Stimulated activated CD8-positive, alpha-beta memory T cell treated with anti-CD3 and anti-CD28 coated beads, Interleukin-2, amount 100 ng/mL, for 48 hours (primary cell): Measurements from ENCODE around the gene INCENP.
A peak's percentile ranks its signal among the peaks of the same experiment; 100 is the strongest.
"Not testable (repeated sequence)": the region's sequence is repeated elsewhere in the genome, so short reads cannot be mapped to it uniquely, and the experiment has no call there.

Experiments
- DNase-seq, 2 donors: peaks; one replicate each; pipeline ENCODE4 v3.0.0-alpha.2; 2020; ENCODE audit warnings: low read depth in 2 of 2

Gene INCENP

DNA sequence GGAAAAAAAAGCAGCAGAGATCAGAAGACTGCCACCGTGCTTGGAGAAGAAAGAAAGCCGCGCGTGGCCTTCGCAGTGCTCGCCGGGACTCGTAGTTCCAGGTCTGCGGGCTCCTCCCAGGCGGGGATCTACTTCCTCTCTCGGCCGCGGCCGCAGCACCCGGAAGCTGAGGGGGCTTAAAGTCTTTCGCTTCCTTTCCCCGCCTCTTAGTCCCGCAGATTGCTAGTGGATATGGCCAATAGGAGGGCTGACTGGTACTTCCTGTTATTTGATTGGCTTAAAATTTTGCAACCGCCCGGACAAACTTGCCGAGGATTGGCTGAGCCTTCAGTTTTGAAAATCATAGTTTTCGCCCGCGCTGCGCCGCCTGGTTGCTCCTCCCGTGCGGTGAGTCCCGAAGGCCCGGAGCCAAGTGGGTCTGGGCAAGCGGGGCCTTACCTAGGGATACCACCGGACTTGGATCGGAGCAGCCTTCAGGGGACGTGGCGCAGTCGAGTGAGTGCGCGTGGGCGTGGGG, at the start of gene INCENP:
INCENP (plus strand) TSS at position 343 of the 517 bp plus-strand sequence. CDS start 4,151 bp downstream, outside the sequence.
- DNase-seq = peak; percentile 85 to 88

DNA sequence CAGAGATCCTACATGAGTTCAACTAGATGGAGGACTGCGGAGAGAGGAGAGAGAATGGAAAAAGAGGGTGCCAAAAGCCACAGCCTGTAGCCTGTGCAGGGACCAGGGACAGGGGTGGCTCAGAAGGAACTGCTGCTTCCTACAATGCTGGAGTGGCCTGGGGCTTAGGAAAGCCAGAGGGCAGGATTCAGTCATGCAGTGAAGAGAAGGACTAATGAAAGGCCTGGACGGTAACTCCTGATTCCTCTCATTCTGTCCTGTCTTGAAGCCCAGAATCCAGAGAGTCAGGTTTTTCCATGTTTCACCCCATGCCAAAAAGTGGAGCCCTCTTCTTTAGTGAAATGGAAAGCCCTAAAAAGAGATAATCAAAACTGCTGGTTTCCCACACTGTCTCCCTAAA, 48.4 kb upstream of the INCENP start:
- no peak for DNase-seq

DNA sequence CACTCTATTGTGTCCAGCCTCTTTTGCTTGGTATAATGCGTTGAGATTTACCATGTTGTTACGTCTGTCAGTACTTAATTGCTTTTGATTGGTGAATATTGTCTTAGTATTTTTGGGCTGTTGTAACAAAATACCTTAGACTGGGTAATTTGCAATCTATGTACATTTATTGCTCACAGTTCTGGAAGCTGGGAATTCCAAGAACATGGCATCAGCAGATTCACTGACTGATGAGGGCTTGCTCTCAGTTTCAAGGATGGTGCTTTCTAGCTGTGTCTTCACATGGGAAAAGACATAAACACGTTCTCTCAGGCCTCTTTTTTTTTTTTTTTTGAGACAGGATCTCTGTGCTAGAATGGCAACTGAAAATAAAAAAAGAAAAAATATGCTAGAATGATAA, 46.7 kb upstream of the INCENP start:
- DNase-seq = no peak

DNA sequence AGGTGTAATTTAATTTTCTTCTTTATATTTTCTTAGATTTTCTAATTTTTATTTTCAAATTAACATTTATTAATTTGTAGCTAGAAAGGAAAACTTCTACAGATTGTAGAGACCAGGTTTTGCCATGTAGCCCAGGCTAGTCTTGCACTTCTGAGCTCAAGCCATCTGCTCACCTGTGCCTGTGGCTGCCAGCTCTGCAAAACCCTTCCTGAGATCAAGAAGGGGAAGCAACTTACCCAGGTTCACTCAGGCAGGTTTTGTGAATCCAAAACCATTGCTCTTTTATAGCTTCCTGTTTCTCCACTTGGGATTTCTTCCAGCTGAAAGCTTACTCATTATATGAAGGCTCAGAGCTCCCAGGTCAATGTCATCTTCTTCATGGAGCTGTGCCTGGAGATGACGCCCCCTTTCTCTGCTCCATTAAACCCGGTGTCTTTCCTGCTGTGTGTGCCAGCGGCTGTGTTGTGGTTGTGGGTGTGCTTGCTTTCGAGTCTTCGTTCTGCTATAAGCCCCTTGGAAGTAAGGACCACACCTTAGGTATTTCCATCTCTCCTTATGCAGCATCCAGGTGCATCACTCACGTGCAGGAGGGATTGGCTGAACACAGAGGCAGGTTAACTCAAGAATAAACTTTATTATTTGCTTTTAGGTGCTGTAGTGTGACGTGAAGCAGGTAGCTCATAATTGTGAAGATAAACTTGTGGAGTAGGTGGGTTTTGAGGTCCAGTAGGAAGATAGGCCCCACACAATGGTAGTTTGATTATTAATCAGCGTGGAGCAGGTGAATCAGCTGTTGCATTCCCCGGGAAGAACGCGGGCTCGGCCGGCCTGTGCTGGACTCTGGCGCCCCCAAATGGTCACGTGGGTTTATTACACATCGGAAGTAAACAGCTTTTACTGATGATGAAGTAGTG, 42.2 kb upstream of the INCENP start:
- peak; percentile 55 to 72 for DNase-seq

DNA sequence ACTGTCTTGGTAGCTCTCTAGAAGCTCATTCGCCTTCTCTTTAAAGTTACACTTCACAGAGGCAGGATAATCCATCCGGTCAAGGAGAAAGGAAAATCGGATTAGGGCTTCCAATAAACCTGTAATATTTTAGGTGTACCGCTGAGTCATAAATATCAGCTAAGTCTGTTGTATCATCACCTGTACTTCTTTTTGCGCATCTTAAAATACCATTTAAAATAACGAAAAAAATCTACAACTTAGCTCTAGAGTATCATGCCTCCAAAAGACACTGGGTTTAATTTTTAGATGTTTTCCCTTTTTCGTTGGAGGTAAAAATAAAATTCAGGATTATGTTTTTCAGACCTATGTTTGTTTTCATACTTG, 41.5 kb upstream of the INCENP start:
- no peak for DNase-seq

DNA sequence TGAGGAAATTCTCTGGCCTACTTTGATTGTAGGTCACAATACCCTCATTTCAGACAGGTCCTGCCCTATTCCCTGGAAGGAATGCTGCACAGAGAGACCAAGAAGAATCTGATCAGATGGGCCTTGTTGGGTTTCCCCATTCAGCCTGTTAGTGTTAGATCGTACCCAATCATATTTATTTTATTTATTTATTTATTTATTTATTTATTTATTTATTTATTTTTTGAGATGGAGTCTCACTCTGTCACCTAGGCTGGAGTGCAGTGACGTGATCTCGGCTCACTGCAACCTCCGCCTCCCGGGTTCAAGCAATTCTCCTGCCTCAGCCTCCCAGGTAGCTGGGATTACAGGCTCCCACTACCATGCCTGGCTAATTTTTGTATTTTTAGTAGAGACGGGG, 39.0 kb upstream of the INCENP start:
- DNase-seq = not testable (repeated sequence)

DNA sequence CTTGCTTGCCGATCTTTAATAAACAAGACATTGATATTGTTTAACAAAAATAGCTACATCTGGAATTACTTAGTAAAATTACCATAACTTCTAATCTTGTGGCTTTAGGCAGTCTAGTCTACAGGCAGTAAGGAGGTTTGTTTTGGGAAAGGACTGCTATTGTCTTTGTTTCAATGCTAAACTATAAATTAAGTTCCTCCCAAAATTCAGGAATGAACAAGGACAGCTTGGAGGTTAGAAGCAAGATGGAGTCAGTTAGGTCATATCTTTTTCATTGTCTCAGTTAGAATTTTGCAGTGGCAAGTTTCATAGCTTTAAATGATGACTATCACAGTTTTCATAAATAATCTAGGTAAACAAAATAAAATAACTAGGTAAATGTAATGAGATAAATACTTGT, 36.1 kb upstream of the INCENP start:
- no peak for DNase-seq

DNA sequence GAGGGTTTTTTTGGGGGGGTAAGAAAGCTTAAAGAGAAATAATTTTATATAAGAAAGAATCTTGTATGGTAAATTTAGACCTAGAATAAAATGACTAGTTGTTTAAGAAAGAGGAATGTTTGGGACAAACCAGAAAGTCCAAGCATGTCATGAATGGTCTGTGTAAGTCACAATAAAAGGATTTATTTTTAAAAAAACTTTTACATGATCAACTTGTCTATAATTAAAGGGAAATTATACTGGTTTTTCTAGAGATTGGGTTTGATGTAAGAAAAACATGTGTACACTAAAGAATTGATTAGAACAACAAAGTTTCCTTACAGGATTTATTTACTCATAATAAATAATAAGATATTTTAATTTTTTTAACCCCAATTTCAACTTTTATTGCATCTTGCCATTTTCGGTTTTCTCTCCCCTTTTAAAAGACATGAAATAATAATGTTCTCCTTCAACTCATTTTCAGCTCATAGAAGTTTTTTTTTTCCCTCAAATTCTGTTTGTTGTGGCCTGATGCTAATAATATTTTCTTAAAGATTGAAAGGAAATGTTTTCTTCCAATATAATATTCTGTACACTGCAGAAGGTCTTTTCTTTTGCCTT, 35.4 kb upstream of the INCENP start:
- DNase-seq = no peak

DNA sequence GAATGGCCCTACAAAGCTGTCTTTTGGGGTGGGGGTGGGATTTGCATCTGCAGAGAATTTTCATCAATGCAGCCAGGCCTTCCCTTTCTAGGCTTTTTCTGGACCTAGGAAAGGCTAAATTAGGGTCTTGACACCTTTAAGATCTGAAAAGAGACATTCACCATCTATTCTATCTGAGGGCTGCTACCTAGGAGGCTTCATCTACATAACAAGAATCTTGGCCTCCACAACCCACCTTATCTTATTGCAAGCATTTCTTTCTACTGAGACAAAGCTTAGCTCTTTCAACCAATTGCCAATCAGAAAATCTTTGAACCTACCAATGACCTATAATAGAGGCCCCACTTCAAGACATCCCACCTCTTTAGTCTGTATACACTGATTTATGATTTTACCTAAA, 20.7 kb upstream of the INCENP start:
- DNase-seq = no peak

DNA sequence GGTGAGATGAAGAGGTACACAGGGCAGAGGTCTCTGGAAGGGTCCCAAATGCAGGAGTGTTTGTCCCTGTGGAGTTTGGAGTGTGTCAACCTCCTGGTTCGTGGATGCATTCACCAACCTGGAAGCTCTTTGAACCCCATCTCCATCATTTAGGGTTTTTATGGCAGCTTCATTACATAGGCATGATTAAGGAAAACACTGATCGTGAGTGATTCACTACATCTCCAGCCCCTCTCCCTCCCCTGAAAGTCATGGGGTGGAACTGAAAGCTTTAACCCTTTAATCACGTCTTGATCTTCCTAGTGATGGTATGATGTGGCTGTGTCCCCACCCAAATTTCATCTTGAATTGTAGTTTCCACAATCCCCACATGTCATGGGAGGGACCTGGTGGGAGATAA, 19.8 kb upstream of the INCENP start:
- DNase-seq = no peak

DNA sequence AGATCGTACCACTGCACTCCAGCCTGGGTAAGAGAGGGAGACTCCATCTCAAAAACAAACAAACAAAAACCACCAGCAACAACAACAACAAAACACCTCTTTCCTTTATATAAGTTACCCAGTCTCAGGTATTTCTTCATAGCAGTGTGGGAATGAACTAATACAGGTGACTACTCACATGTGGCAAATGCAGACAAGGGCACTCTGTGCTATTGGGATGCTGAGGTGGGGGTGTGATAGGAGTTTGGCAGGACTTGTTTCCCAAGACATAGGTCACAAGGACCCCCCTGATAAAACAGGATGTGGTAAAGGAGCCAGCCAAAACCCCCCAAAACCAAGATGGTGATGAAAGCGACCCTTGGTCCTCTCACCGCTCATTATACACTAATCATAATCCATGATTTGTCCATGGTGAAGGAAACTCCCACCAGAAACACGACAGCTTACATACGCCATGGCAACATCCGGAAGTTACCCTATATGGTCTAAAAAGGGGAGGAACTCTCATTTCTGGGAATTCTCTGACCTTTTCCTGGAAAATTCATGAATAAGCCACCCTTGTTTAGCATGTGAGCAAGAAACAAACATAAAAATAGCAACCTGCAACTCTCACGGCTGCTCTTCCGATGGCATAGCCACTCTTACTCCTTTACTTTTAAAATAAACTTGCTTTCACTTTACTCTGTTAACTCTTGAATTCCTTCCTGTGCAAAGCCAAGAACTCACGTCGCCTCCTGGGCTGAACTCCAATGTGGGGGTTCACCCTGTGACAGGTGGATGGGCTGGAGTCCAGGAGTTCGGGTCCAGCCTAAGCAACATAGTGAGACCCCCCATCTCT, 18.8 kb upstream of the INCENP start:
- DNase-seq = no peak

DNA sequence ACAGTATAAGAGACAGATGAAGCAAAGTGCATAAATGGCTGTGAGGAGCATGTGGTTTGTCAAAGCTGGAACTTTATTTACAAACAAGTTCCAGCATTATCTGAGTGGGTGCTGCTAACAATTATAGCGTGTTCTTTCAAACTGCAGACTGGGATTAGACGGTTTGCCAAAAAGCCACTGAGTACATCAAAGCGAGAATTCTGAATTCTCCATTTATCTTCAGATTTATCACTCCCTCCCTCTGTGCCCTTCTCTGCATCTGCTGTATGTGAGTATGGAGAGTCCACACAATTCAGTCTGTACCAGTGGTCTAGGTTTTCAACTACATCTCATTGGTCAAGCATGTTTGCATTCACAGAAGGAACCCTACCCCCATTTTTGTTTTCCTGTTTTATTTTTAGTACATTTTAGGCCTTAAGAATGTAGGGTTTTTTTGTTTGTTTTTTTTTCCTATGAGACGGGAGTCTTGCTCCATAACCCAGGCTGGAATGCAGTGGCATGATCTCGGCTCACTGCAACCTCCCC, 18.1 kb upstream of the INCENP start:
- DNase-seq = no peak

DNA sequence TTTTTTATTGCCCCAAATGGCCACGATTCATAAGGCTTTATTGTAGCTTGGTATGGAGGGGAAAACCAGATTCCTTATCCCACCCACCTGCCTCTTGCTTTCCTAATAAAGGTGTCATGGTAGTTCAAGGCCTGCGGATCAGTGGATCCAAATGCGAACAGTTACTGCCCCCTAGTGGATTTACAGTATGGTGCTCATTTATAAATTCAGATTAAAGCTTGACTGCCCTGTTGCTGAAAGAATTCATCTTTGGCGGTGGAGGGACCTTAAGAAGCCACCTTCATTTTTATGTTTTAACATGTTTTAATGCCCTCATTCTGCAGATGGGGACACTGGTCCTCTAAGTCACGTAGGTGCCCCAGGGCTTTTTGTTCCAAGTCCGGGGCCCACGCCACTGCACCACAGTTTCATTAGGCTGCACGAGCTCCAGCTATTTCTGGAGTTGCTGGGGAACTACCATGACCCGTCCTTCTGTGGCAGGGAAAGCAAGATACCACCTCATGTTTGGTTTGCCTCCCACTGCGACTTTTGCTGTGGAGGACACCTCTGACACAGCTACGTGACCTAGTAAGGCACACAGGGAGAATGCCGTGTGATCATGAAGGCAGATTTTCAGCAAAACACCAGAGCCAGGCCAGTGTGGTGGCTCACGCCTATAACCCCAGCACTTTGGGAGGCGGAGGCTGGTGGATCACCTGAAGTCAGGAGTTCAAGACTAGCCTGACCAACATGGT, 15.6 kb upstream of the INCENP start:
- DNase-seq = no peak

DNA sequence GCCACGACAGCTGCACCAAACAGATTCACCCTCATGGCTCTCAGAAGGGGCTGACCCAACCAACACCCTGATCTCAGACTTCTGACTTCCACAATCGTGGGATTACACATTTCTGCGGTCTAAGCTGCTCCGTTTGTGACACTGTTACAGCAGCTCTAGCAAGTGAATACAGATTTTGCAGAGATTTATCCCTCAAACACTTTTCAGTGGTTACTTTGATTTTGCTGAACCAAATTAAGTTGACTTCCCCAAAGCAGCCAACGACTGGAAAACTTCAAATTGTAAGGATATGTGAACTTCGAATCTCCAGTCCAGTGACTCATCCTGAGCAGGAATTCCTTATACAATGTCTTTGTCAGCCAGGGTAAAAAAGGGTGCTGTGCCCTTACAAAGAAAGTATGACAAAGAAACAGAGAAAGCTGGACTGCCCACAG, 14.8 kb upstream of the INCENP start:
- DNase-seq = no peak

DNA sequence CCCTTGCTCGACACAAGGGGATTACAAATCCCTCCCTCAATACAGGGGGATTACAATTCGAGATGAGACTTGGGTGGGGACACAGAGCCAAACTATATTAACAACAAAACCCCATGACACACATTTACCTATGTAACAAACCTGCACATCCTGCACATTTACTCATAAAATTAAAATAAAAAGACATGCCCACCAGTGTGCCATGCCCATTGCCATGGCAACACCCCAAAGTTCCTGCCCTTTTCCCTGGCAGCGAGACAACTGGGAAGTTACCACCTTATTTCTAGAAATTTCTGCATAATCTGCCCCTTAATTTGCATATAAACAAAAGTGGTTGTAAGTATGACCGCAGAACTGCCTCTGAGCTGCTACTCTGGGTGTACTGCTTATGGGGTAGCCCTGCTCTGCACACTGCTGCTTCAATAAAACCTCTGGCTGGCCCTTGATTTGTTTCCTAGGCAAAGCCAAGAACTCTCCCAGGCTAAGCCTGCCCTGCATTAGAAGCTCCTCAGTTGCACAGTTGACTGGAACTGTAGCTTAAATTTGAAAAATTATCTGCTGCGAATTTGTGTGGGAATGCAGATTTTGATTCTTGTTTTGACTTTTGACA, 8.6 kb upstream of the INCENP start:
- DNase-seq = no peak

DNA sequence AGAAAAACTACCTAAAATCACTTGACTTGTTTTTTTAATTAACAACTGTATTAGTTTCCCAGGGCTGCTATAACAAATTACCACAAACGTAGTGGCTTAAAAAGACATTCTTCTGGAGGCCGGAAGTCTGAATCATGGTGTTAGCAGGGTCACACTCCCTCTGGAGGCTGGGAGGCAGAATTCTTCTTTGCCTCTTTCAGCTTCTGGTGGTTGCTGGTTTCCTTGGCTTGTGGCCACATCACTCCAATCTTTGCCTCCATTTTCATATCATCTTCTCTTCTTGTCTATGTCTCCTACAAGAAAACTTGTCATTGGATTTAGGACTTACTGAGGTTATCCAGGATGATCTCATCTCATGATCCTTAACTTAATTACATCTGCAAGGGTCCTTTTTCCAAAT, 7.4 kb upstream of the INCENP start:
- DNase-seq = no peak

DNA sequence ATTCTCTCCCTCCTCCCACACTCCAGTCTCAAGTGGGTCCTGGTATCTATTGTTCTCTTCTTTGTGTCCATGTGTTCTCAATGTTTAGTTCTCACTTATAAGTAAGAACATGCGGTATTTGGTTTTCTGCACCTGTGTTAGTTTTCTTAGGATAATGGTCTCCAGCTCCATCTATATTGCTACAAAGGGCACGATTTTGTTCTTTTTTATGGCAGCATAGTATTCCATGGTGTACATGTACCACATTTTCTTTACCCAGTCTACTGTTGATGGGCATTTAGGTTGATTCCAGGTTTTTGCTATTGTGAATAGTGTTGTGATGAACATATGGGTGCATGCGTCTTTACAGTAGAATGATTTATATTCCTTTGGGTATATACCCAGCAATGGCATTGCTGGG, 4.2 kb upstream of the INCENP start:
- DNase-seq = no peak

DNA sequence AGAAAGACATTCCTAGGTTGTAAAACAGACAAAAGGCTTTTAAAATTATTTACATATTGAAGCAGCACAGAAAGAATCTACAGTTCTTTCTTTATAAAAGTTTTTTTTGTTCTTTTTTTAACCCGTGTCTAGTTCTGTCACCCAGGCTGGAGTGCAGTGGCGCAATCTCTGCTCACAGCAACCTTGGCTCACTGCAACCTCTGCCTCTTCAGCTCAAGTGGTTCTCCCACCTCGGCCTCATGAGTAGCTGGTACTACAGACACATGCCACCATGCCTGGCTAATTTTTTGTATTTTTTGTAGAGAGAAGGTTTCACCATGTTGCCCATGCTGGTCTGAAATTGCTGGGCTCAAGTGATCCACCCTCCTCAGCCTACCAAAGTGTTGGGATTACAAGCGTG, 3.8 kb upstream of the INCENP start:
- DNase-seq = no peak

DNA sequence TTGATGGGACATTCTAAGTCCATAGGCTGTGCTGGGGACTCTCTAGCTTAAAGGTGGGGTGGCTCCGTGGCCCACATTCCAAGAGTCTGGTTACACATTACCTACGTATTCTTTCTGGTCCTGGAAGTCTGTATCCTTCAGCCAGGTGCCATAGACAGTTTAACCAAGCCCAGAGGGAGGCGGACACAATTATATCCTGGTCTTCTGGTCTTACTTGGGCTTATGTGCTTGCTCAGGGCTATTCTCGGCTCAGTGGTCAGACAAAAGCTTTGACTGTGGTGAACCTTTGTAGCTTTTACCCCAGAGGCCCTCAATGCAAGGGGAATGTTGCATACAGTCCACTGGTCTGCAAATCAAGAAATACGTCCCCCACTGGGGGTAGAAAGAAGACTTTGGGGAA, 3.4 kb upstream of the INCENP start:
- DNase-seq = no peak

DNA sequence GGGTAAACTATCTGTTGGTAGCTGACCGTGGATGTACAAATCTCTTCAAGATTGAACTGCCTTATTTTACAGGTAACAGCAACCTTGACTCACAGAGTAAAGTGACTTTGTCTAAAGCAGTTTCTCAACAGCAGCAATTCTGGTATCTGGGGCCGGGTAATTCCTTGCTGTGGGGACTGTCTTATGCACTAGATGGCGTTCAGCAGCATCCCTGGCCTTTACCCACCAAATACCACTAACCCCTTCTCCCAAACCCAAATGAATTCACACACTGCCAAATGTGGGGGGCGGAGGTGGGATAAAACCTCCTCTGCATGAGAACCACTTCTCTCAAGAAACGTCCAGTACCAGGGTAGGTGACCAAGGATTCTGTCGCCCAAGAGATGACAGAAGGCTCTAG, 1.7 kb upstream of the INCENP start:
- no peak for DNase-seq
